HG02938 (cell line): ENCODE measurements around the gene CACNA2D3.
"Not testable (repeated sequence)": the region's sequence is repeated elsewhere in the genome, so short reads cannot be mapped to it uniquely, and the experiment has no call there.

Experiments used
- ATAC-seq: cut with Tn5 transposase; IDR thresholded peaks from one replicate; pipeline ENCODE4 v1.9.1; 2021; ENCODE audit warnings: mild to moderate bottlenecking, moderate library complexity; ENCODE audit not compliant: unreplicated experiment

CACNA2D3 gene

DNA sequence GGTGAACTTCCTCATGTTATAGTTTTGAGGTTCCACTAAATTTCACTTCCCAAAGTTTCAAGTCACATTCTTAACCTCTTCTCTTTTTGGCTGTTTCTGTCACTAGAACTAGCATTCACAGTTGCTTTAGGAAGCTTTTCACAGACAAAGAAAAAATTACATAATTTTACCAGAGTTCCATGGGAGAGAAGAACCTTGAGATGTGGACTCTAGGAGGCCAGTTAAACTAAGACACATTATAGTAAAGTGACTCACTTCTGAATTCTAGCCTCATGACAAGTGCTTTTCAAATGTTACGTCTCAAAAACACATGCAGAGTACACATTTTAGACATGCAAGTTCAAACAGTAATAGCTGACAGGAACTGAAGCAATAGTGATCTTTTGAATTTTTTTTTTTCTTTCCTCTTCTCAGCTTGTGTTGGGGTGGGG lies 845.4 kb downstream of the CACNA2D3 start:
- ATAC-seq, result no peak

DNA sequence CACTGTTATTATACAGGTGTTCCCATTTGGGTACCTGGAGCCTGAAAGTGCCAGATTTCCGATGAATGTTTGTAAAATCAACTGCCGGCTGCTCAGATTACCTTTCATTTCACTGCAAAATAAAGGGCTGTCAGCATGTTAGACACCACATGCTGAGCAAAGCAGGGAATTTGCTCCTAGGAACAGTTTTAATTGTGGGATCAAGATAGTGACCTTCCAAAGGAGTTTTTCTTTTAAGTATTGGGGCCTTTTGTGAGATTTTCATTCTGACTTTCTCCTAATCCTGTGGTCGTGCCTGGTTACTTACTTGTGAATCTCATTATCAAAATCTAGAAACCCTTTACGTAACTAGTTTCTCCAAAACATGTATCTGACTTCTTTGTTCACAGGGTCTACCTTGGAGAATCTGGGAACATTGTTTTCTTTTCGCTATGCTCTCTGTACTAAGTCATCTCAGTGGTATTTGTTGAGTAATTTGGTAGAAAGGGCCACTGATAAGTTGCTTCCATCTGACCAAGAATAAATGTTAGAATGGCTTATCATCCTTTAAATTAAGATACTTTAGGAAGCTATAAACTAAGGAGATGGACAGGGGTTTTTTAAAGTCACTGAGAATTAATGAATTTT lies 846.3 kb downstream of the CACNA2D3 start:
- ATAC-seq, result no peak

DNA sequence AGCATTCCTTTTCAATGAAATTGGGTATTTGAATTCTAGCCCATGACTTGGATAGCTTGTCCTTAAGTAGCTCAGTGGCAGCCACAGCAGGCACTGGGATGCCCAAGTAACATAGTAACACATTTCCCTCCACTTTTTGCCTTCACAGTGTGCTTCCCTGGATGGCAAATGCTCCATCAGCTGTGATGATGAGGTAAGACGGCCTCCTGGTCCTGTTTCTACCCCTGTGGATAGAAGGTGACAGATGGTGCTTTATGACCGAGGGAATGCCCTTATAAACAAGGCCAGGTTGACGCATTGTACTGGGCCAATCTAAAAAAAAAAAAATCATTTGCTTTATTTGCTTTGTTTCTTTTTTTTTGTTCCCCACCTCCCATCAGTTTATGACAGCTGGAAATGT lies 847.3 kb downstream of the CACNA2D3 start:
- no peak for ATAC-seq

DNA sequence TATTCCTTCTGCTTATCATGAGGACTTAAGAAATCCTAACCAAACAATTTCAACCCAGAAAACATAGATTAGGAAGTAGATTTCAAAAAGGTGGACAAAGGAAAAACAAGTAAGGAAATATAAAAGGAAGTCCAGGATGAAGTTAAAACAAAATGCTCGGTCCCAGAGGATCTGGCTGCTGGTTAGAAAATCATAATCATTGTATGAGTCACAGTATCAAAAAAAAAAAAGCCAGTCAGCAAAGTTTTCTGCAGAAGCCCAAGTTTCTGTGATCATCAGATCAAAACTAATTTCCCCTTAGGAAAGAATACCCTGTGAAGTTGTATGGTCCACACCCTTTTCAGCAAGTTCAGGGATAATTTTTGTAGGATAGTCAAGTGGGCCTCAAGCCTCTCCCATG lies 848.5 kb downstream of the CACNA2D3 start:
- ATAC-seq, result no peak

DNA sequence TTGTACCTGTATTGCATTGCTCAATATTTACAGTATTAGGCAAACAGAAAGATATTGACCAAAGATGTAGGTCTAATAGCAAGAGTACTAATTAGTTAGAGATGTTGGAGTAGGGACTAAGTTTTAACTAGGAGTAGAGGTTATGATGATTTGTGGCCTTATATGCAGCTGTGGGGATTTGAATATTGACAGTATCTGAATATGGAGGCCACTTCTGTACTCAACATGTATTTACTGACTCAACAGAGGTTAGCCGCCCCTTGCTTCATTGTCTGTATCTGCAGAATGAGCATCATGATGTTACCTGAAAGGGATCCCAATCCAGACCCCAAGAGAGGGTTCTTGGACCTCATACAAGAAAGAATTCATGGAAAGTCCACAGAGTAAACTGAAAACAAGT lies 855.1 kb downstream of the CACNA2D3 start:
- ATAC-seq, result no peak

DNA sequence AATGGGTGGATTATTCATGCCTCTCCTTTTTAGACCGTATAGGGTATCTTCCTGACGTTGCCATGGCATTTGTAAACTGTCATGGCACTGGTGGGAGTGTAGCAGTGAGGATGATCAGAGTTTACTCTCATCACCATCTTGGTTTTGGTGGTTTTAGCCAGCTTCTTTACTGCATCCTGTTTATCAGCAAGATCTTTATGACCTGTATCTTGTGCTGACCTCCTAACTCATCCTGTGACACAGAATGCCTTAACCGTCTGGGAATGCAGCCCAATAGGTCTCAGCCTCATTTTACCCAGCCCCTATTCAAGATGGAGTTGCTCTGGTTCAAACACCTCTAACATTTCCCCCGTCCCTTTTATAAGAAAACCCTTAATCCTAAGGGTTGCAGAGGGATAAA lies 855.6 kb downstream of the CACNA2D3 start:
- ATAC-seq, result not testable (repeated sequence)

DNA sequence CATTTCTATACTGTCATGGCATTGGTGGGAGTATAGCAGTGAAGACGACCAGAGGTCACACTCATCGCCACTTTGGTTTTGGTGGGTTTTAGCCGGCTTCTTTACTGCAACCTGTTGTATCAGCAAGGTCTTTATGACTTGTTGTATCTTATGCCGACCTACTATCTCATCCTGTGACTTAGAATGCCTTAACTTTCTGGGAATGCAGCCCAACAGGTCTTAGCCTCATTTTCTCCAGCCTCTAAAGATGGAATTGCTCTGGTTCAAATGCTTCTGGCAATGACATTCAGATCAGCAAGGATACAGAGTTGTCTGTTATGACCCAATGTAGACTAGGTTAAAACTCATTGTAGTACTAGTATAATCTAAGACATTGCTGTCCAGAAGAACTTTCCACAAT lies 860.5 kb downstream of the CACNA2D3 start:
- ATAC-seq, result no peak

DNA sequence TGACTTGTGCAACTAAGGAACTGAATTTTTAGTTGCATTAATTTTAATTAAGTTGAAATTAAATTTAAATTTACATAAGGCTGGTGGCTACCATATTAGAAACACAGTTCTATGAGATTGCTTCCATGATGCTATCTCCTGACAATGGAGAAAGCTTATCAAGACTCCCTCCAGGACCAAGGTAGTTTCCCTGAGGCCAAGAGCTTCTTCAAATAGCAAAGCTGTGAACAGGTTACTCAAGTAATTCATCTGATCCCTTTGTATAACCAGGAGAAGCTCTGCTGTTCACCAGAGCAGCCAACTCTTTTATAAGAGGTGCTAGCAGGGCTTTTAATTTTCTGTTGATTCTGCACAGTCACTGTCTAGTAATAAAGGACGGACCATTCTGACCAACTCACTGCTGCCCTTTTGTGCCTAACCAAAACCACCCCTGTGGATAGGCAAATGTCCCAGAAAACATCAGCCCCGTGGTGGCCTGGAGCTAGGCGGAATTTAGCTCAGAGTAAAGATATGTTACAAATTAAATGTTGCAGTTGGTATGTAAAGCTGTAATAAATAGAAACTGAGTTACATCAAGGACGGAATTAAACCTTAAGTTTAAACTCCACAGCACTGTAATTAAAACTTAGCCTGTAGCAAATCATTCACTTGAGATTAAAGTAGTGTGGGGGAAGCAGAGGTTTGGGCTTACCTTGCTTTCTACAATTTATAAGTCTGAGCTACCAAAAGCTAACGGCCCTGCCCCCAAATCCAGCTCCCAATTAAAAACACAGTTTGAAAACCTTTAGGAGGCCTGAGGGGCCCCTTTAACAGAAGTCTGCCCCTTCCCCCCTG lies 861.1 kb downstream of the CACNA2D3 start:
- no peak for ATAC-seq

DNA sequence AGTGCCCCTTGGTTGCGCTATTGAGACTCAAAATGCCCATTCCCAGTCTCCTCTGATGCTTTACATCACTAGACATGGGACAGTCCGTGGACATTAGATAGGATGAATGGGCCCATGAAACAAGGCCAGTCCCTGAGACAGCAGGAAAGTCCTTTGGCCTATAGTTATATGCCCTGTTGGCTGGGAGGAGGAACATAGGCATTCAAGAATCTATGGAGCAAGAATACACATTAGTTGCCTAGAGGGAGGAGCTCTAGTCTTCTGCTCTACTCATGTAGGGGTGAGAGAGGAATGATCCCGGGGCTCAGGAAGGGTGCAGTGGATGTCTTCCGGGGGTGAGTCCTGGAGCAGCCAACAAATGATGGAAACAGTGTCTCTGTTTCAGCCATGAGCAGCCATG lies 863.5 kb downstream of the CACNA2D3 start:
- no peak for ATAC-seq

DNA sequence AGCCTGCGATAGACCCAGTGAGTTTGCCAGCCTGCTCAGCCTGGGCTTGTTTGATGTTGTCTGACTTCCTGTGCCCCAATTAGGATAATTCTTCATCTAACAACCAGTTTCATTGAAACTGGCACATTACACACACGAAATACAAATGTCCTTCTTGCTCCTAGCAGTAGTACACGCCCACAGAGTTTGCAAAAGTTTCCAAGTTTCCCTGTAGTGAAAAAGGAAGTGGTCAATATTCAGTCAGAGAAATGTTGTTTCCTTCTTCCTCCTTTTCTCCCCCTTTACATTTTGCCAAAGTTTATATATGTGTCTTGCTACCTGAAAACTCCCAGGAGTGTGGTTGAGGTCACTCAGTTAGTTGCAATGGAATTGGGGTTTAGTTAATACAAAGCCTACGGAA lies 863.9 kb downstream of the CACNA2D3 start:
- ATAC-seq, result no peak

DNA sequence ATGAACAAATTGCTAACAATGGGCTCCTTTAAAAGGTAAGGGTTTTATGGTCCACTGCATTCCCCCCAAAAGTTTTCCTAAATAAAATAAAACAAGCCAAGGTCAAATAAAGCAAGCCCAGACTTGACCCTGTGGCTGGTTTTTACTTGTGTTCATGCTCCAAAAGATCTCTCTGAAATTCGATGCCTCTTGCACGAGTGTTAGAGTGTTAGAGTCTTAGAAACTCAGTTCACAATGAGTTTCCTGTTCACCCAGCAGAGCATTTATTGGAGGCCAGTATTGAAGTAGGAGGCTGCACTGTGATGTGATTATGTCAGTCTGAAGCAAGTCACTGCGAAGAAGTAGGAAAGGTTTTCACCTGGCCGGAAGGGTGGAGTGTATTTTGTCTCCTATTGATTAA lies 865.4 kb downstream of the CACNA2D3 start:
- no peak for ATAC-seq

DNA sequence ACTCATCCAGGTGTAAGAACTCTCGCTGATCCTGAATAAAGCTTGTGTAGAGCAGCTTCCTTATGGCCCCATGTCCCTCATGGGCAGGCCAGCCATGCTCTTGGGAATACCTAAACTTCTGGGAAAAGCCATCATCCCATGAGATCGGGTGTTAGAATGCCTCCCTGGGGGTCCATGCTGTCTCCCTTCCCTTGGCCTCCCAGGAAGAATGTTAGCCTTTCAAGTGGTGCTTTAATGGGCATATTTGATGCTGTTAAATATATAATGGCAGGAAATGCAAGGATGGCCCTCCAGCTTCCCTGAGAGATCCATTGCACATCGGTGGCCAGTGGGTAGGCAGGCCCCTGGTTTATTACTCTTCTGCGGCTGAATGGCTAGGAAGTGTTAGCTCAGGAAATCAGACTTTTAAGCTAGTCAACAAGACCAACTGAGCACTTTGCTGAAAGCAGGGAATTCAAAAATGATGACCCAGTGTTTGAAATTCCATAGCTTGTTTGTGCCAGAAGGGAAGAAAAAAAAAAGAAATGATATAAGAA lies 866.0 kb downstream of the CACNA2D3 start:
- ATAC-seq, result no peak

DNA sequence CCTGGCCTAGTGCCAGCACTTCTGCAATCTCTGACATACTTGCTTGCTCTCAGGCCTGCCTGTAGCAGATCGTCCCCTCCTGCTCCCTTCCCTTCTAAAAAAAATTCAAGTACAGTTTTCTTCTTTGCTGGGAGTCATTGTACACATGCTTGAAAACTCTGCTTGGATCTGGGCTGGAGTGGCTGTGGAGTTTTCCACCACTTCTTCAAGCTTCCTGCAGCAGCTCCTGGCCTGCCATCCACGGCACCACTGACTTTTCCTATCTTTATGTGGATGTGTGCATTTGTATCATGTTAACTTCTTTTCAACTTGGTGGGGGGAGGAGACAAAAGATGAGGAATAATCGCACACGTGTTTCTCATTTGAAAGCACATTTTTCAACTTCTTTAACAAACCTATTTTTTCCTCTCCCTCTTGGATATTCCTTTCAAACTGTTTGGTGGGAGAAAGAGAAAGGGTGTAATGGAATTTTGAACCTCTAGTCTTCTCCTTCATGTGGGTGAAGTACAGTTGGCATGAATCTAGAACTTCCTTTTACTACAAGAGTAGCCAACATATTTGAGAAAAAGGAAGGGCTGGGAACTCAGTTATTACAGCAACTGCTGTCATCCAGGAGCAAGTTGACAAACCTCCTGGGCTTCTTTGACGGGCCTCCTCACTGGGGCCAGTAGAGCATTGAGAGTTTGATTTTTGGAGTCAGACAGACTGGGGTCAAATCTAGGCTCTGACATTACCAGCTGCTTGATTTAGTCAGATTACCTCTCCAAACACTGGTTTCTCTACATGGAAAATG lies 866.7 kb downstream of the CACNA2D3 start:
- no peak for ATAC-seq

DNA sequence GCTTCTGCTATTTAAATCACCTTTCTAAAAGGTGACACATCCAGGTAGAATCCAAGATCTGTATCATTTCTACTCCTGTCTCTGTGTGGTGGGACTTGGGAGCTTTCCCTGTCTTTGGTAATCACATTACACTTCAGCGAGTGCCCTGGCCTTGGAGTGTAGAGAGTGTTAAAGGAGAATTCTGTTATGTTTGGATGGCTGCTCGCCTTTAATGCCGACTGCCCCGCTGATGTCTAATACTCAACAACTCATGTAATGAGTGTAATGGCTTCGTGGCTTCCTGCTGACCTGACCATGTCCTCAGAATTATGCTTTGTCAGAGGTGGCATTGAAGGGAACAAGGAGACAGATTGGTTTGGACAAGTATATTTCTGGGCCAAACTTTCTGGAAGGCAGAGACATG lies 871.8 kb downstream of the CACNA2D3 start:
- no peak for ATAC-seq

DNA sequence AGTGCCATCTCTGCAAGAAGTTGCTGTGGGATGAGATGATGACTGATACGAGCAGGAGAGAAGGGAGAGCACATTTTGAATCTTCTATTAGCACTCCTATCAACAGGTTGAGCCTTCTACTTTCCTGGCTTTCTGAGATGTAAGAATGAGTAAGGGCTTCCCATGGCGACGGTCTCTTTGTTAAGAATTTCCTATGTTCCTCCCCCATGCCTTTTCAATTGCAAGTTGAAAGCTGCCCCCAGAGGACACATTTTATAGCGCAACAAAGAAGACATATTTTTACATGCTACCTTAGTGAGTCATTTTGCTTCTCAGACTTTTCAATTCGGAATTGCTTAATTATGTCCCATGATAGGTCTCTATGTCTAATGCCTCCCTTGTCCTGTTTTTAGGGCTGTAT lies 876.8 kb downstream of the CACNA2D3 start:
- no peak for ATAC-seq

DNA sequence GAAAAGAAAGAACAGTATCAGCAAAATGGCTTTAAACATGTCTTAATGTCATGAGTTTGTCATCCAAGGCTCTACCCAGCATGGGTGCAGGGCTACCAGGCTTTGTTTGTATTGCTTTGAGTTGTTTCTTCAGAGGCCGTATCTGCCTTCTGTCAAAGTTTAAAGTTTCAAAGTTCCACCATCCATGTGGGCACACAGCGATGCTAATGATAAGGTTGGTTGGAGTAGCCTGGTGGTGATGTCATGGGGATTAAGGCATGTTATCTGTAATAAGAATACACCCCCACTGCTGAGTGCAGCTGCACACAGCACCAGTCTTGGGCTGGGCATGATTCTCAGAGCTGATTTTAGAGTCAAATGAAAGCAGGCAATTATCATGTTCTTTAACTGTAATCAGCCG lies 877.5 kb downstream of the CACNA2D3 start:
- ATAC-seq, result no peak

DNA sequence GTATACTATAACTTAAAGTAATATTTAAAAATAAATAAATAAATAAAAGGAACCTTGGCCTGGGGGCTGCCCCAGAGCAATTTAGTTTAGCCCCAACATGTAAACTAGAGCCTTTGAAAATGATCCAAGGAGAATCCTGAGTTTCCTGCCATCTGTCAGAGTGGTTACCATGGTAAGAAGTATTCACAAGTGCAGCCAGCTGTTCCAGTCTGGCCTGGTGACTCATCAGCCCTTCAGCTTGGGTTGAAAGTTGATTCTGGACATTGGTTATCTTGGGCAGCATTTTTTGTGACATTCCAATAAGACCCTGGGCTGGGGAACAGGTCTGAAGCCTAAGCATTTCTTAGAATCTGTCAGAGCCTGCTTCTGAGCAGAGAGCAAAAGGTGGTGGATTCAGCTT lies 878.2 kb downstream of the CACNA2D3 start:
- ATAC-seq, result no peak

DNA sequence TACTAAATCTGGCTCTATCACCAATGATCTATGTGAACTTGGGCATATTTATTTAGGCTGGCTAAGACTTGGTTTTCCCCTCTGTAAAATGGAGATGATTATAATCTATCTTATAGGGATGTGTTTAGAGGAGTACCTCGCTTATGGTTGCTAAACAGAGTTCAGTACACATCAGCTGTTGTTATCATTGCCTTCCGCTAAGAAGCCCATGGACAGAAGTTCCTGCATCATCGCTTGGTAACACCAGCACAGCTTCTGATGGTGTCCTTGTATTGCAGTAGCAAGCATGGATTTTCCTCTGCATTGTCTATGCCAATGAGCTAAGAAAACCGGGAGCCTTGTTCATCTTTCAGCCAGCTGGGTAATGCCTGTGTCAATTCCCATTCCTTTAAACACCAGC lies 878.6 kb downstream of the CACNA2D3 start:
- no peak for ATAC-seq

DNA sequence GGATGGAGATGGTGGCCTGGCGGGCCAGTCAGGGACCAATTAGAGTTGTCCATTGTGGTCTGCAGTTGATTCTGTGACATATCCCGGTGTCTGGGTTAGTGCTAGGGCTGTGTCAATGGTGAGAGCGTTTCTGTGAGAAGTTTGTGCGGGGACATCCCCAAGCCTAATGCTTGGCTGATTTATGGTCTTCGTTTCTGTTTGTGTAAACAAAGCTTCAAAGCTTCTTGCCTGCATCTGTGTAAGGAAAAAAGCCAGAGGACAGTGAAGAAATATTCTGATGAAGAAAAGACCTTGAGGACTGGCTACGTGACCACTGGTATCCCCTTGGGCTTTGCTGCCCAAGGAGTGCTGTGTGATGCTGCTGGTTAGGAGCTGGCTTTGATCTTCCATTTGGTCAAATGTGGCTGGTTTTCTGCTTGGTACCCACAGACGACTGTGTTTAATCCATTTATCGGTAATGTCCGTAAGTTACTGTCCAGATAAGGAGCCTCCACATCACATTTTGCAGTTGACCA lies 880.1 kb downstream of the CACNA2D3 start:
- ATAC-seq, result no peak

DNA sequence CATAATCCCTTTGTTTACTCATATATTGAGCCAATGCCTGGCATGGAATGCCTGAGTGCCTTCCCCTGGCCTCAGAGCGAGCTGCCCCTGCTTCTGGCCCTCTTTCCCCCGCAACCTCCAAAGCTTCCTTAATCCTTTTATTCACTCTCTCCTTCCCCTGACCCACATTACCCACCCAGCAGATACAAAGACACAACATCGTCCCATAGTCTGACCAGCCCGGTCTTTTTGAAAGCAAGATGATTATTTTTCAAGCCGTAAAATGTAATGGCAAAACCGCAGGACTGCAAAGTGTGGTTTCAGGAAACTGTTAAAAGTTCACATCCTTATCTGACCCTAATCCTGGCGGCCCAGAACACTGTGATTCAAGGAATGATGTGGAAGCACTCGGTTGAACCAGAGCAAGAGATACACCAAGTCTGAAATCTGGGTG lies 883.9 kb downstream of the CACNA2D3 start:
- no peak for ATAC-seq

DNA sequence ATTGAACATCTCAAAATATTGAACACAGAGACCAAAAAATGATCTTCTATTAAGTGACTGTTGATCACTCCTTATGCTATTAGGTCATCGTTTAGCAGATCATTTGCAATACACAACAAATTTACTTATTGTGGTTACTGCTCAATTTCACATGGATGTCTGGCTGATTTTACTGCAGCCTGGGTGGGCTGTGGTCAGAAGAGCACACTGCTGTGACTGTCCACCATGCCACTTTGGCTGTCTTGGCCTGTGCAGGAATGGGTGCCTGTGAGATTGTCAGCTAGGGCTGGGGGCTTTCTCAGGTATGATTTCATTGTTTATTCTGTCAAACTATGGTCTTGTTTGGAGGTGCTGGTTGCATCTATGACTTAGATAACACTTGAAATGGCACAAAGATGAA lies 885.6 kb downstream of the CACNA2D3 start:
- ATAC-seq, result no peak
